Gastroesophageal sphincter (tissue), 4 donors: ENCODE data around the gene SYNDIG1. TPM values are rescaled to one million over a fixed set of nuclear protein-coding genes. Genes with fewer than 3 reads are reported as not detected.

Experiments used
- ATAC-seq: fragments of 150-250 bp; one replicate; pipeline ENCODE4 v1.9.1; 2016; ENCODE audit warnings: mild to moderate bottlenecking, moderate library complexity
- H3K27ac ChIP-seq, 4 donors: fragments of 200-600 bp; sonication (generic) in 3 of 4; 1 replicate in 3 of 4; 2 replicates in 1 of 4; pipeline ENCODE4 v1.5.1; 2016 to 2019
- H3K27me3 ChIP-seq: fragments of 200-600 bp; sonication (generic); one replicate; pipeline ENCODE4 v1.5.1; 2019
- H3K36me3 ChIP-seq, 2 donors: fragments of 200-600 bp; sonication (generic); one replicate each; pipeline ENCODE4 v1.5.1; 2019; ENCODE audit warnings: control low read depth in 1 of 2
- H3K4me1 ChIP-seq, 3 donors: fragments of 200-600 bp; sonication (generic); 1 replicate in 2 of 3; 2 replicates in 1 of 3; pipeline ENCODE4 v1.5.1; 2016 to 2019; ENCODE audit warnings: control low read depth in 2 of 3
- H3K4me3 ChIP-seq, 2 donors: fragments of 200-600 bp; sonication (generic); one replicate each; pipeline ENCODE4 v1.5.1; 2019; ENCODE audit warnings: mild to moderate bottlenecking in 1 of 2, moderate library complexity in 1 of 2
- H3K9me3 ChIP-seq, 3 donors: fragments of 200-600 bp; sonication (generic); one replicate each; pipeline ENCODE4 v1.5.1; 2017 to 2019; ENCODE audit warnings: control low read depth in 2 of 3
- EP300 ChIP-seq: sonication (generic); formaldehyde crosslinking; IDR thresholded peaks from one replicate; pipeline ENCODE4 v1.6.1; 2017; ENCODE audit warnings: antibody characterized with exemption, mild to moderate bottlenecking
- POLR2A ChIP-seq, 2 donors: fragments of 450-650 bp; IDR thresholded peaks; one replicate each; pipeline ENCODE4 v1.6.1; 2017; ENCODE audit warnings: antibody characterized with exemption in 2 of 2, mild to moderate bottlenecking in 2 of 2, moderate library complexity in 1 of 2
- POLR2AphosphoS5 ChIP-seq: sonication (generic); formaldehyde crosslinking; IDR thresholded peaks from one replicate; pipeline ENCODE4 v1.6.1; 2017; ENCODE audit warnings: antibody characterized with exemption
- WGBS, 2 donors: methylation state at CpG; one replicate each; pipeline ENCODE4 v1.1.5; 2018; ENCODE audit warnings: low coverage in 1 of 2; 5-methylcytosine and 5-hydroxymethylcytosine counted together
- total RNA-seq, 4 donors: library from RNA; depleted of rRNA; stranded (reverse); fragments of >200 nt; gene quantifications; one replicate each; pipeline ENCODE4 v1.1.0, GENCODE V29; 2016
- TF ChIP-seq, protein P1 (sequence below), 4 experiments: fragments of 200-600 bp in 2 of 4; fragments of 450-650 bp in 2 of 4; sonication (generic) in 1 of 4; IDR thresholded peaks; one replicate each; pipeline ENCODE4 v1.5.1; 2017 to 2019; ENCODE audit warnings: antibody characterized with exemption in 4 of 4, mild to moderate bottlenecking in 2 of 4, moderate library complexity in 2 of 4

The SYNDIG1 gene
- total RNA-seq, 4 donors from 2014 or later, result 0.15 to 0.40 (median 0.16) TPM; not detected in 1

DNA sequence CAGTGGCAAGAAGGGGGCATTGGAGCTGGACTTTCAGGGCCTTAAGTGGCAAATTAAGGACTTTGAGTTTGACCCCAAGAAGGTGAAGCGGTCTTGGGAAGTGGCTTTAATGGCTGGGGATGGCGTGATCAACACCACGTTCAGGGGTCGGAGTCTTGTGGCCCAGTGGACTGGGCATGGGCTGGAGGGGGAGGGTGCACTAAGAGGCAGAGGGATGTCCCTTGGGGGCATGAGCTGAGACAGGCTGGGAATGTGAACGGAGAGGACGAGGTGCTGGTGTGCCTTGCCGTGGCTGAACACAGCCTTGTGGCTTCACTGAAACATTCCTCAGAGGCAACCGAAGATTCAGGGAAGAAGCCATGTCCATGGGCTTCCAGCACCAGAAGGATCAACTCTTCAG, 227.0 kb downstream of the SYNDIG1 start:
- H3K36me3 ChIP-seq, result no peaks in the 10 kb centered on the region
- H3K4me1 ChIP-seq, result peaks cover 0 to 11% (median 0%) of the 10 kb centered on the region in 3 donors
- no peak overlapping the region for H3K27ac ChIP-seq
- no peak overlapping the region for H3K4me3 ChIP-seq
- H3K9me3 ChIP-seq, result no peaks in the 10 kb centered on the region
- WGBS, 2 donors, result 95 to 100% methylated on average over 4 to 8 of the region's 8 CpGs
- peaks cover 5% of the 10 kb centered on the region for H3K27me3 ChIP-seq
- ATAC-seq, result no peak
- TF ChIP-seq EP300 (no peak), POLR2A (IDR thresholded peaks at IDR 0.05) (no peak), POLR2AphosphoS5 (no peak)
- TF ChIP-seq, protein P1, sequence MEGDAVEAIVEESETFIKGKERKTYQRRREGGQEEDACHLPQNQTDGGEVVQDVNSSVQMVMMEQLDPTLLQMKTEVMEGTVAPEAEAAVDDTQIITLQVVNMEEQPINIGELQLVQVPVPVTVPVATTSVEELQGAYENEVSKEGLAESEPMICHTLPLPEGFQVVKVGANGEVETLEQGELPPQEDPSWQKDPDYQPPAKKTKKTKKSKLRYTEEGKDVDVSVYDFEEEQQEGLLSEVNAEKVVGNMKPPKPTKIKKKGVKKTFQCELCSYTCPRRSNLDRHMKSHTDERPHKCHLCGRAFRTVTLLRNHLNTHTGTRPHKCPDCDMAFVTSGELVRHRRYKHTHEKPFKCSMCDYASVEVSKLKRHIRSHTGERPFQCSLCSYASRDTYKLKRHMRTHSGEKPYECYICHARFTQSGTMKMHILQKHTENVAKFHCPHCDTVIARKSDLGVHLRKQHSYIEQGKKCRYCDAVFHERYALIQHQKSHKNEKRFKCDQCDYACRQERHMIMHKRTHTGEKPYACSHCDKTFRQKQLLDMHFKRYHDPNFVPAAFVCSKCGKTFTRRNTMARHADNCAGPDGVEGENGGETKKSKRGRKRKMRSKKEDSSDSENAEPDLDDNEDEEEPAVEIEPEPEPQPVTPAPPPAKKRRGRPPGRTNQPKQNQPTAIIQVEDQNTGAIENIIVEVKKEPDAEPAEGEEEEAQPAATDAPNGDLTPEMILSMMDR (IDR thresholded peaks at IDR 0.05), result no peak

GRCh38 chr20:24697411-24697810, 228.0 kb downstream of the SYNDIG1 start:
- Histone ChIP-seq H3K27ac (no peak overlapping the region), H3K9me3 (no peaks in the 10 kb centered on the region), H3K4me1 (peaks cover 0 to 11% (median 0%) of the 10 kb centered on the region in 3 donors), H3K36me3 (no peaks in the 10 kb centered on the region), H3K4me3 (no peak overlapping the region), H3K27me3 (no peaks in the 10 kb centered on the region)
- WGBS, 2 donors, result 93 to 100% methylated on average over 1 to 5 of the region's 6 CpGs
- no peak for TF ChIP-seq POLR2AphosphoS5
- no peak for TF ChIP-seq POLR2A (IDR thresholded peaks at IDR 0.05)
- TF ChIP-seq, protein P1 (IDR thresholded peaks at IDR 0.05), result no peak
- no peak for TF ChIP-seq EP300
- no peak for ATAC-seq

- WGBS, 2 donors, result 73 to 84% methylated on average over 3 to 4 of the region's 6 CpGs
- Histone ChIP-seq H3K27ac (no peak overlapping the region), H3K4me3 (no peak overlapping the region), H3K4me1 (peaks cover 0 to 11% (median 0%) of the 10 kb centered on the region in 3 donors), H3K36me3 (no peaks in the 10 kb centered on the region), H3K9me3 (no peaks in the 10 kb centered on the region), H3K27me3 (no peaks in the 10 kb centered on the region)
- no peak for ATAC-seq
- TF ChIP-seq, protein P1 (IDR thresholded peaks at IDR 0.05), result no peak
- no peak for TF ChIP-seq POLR2A (IDR thresholded peaks at IDR 0.05)
- TF ChIP-seq EP300, result no peak
- TF ChIP-seq POLR2AphosphoS5, result no peak
Observed at GRCh38 chr20:24698189-24698588, 228.8 kb downstream of the SYNDIG1 start.

DNA sequence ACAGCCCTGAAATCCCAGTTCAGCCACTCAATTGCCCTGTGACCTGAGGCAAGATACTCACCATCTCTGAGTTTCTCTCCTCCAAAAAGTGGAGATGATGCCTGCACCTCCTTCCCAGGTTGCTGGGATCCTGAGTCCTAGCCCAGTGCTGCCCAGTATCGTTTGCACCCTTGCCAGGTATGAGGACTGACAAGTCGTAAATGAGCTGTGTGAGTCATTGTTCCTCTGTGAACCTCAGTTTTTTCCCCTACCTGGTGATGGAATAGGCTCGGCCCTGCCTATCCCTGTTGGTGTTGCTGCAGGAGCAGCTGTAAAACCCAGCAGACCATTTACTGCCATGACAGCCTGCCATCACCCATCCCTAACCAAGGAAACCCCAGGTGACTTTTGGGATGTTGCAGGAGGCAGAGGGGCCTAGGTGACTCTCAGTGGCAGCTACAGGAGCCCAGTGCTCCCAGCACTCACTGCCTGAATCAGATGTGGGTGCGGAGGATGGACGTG, 229.3 kb downstream of the SYNDIG1 start:
- no peak for ATAC-seq
- no peaks in the 10 kb centered on the region for H3K9me3 ChIP-seq
- no peak overlapping the region for H3K27ac ChIP-seq
- H3K27me3 ChIP-seq, result no peaks in the 10 kb centered on the region
- TF ChIP-seq POLR2AphosphoS5 (no peak), EP300 (no peak), POLR2A (IDR thresholded peaks at IDR 0.05) (no peak)
- TF ChIP-seq, protein P1 (IDR thresholded peaks at IDR 0.05), result no peak
- peaks cover 0 to 11% (median 0%) of the 10 kb centered on the region in 3 donors for H3K4me1 ChIP-seq
- no peaks in the 10 kb centered on the region for H3K36me3 ChIP-seq
- 83% methylated on average over 1 of the region's 5 CpGs; no CpG with 5 or more reads in 1 of the 2 donors for whole genome bisulfite sequencing, 2 donors
- H3K4me3 ChIP-seq, result no peak overlapping the region

DNA sequence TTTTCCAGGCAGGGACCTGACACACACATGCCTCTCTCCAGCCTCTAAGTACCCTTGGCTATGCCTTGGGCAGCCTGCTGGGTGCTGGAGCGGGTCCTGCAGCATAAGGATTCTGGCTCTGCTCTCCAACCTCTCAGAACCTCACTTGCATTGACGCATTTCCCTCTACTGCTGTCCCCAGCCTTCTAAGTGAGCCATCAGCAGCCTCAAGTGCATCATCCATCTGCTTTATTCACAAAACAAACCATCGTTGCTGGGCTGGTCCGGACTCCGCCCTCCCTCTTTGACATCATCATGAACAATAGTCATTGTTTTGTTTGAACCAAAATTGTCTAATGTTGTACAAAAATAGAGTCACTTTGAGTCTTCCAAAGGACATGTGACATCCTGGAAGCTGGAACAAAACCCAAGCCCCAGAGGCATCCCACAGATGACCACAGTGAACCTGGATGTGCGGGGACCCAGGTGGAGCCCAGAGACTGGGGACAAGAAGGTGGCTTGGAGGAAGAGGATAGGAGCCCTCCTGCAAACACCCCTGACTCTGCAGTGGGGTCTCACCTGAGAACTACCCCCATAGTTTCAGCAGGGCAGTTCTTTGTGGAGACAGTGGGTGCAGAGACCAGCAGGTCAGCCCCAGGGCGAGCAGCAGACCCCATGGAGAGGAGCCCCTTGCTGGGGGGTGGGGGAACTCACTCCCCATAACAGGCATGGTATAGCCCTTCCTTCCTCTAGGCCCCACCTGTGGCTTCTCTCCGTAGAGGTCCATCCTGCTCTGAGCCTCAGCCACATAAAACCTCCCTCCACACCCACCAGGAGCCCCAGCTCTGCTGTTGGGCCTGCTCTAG, 230.1 kb downstream of the SYNDIG1 start:
- ATAC-seq, result no peak
- Histone ChIP-seq H3K9me3 (no peaks in the 10 kb centered on the region), H3K27ac (no peak overlapping the region), H3K27me3 (no peaks in the 10 kb centered on the region), H3K4me1 (peaks cover 0 to 5% (median 0%) of the 10 kb centered on the region in 3 donors), H3K4me3 (no peak overlapping the region), H3K36me3 (no peaks in the 10 kb centered on the region)
- WGBS, 2 donors, result 67 to 74% methylated on average over 1 to 8 of the region's 8 CpGs
- TF ChIP-seq POLR2AphosphoS5, result no peak
- no peak for TF ChIP-seq POLR2A (IDR thresholded peaks at IDR 0.05)
- TF ChIP-seq, protein P1 (IDR thresholded peaks at IDR 0.05), result no peak
- TF ChIP-seq EP300, result no peak
